Activated naive CD4-positive, alpha-beta T cell treated with anti-CD3 and anti-CD28 coated beads, Interleukin-2, amount 10 ng/mL, durations not matched to agents 7 days and 5 days (primary cell): Measurements from ENCODE around the gene TTLL8.

Experiments used
- CTCF ChIA-PET: fragments of 350-600 bp; sonication (Branson Sonifier 250); formaldehyde crosslinking; loops from one replicate; lab custom pipeline; 2021; ENCODE audit warnings: antibody characterized with exemption; lab: Charles Lee
- DNase-seq: peaks from one replicate; pipeline ENCODE4 v3.0.0-alpha.2; 2020
- H3K27ac Mint-ChIP-seq: one replicate; pipeline ENCODE4 v1.8.0; 2021; ENCODE audit warnings: mild to moderate bottlenecking, moderate library complexity, mixed read lengths
- H3K27me3 Mint-ChIP-seq: one replicate; pipeline ENCODE4 v1.8.0; 2021; ENCODE audit warnings: mild to moderate bottlenecking, mixed read lengths
- H3K36me3 Mint-ChIP-seq: one replicate; pipeline ENCODE4 v1.8.0; 2021; ENCODE audit warnings: mixed read lengths
- H3K4me1 Mint-ChIP-seq: one replicate; pipeline ENCODE4 v1.8.0; 2021; ENCODE audit warnings: mixed read lengths
- H3K4me3 Mint-ChIP-seq: one replicate; pipeline ENCODE4 v1.8.0; 2021; ENCODE audit warnings: mild to moderate bottlenecking, moderate library complexity, mixed read lengths
- H3K9me3 Mint-ChIP-seq: one replicate; pipeline ENCODE4 v1.8.0; 2021; ENCODE audit warnings: mixed read lengths

TTLL8 gene

GRCh38 chr22:50061824-50062355 is 3.8 kb upstream of the TTLL8 start:
- no peak for DNase-seq
- Mint-ChIP-seq H3K27ac (no peak overlapping the region), H3K9me3 (no peaks in the 10 kb centered on the region), H3K4me3 (no peak overlapping the region), H3K4me1 (no peaks in the 10 kb centered on the region), H3K27me3 (peaks cover 39% of the 10 kb centered on the region), H3K36me3 (no peaks in the 10 kb centered on the region)
- CTCF ChIA-PET = no interaction called here

GRCh38 chr22:50061141-50061823 is 3.2 kb upstream of the TTLL8 start:
- Mint-ChIP-seq H3K36me3 (no peaks in the 10 kb centered on the region), H3K4me1 (no peaks in the 10 kb centered on the region), H3K4me3 (no peak overlapping the region), H3K9me3 (no peaks in the 10 kb centered on the region), H3K27me3 (peaks cover 45% of the 10 kb centered on the region), H3K27ac (no peak overlapping the region)
- no peak for DNase-seq
- CTCF ChIA-PET = no interaction called here

- H3K4me1 Mint-ChIP-seq = no peaks in the 10 kb centered on the region
- CTCF ChIA-PET = no interaction called here
- H3K4me3 Mint-ChIP-seq = no peak overlapping the region
- no peaks in the 10 kb centered on the region for H3K36me3 Mint-ChIP-seq
- no peak overlapping the region for H3K27ac Mint-ChIP-seq
- H3K9me3 Mint-ChIP-seq = no peaks in the 10 kb centered on the region
- peaks cover 52% of the 10 kb centered on the region for H3K27me3 Mint-ChIP-seq
- no peak for DNase-seq
These were observed 2.5 kb upstream of the TTLL8 start for GRCh38 chr22:50060441-50061140.

GRCh38 chr22:50059881-50060262 is 1.8 kb upstream of the TTLL8 start:
- no peaks in the 10 kb centered on the region for H3K4me1 Mint-ChIP-seq
- H3K27me3 Mint-ChIP-seq = peaks cover 59% of the 10 kb centered on the region
- DNase-seq = no peak
- no peak overlapping the region for H3K4me3 Mint-ChIP-seq
- CTCF ChIA-PET = no interaction called here
- H3K27ac Mint-ChIP-seq = no peak overlapping the region
- H3K36me3 Mint-ChIP-seq = no peaks in the 10 kb centered on the region
- H3K9me3 Mint-ChIP-seq = no peaks in the 10 kb centered on the region

GRCh38 chr22:50058906-50059880 is 1.1 kb upstream of the TTLL8 start:
- H3K4me1 Mint-ChIP-seq = no peaks in the 10 kb centered on the region

GRCh38 chr22:50057278-50058060 is 629 bp downstream of the TTLL8 start:
- no peaks in the 10 kb centered on the region for H3K4me1 Mint-ChIP-seq
- peaks cover 68% of the 10 kb centered on the region for H3K27me3 Mint-ChIP-seq
- CTCF ChIA-PET = no interaction called here
- no peak for DNase-seq
- H3K36me3 Mint-ChIP-seq = no peaks in the 10 kb centered on the region
- no peak overlapping the region for H3K4me3 Mint-ChIP-seq
- H3K27ac Mint-ChIP-seq = no peak overlapping the region
- peaks cover 7% of the 10 kb centered on the region for H3K9me3 Mint-ChIP-seq

More at GRCh38 chr22:50058906-50059880, 1.1 kb upstream of the TTLL8 start:
- Mint-ChIP-seq H3K27me3 (peaks cover 64% of the 10 kb centered on the region), H3K4me3 (no peak overlapping the region), H3K9me3 (no peaks in the 10 kb centered on the region), H3K27ac (no peak overlapping the region), H3K36me3 (no peaks in the 10 kb centered on the region)
- no peak for DNase-seq
- CTCF ChIA-PET = no interaction called here

GRCh38 chr22:50056214-50056972 is 1.7 kb downstream of the TTLL8 start:
- Mint-ChIP-seq H3K4me3 (no peak overlapping the region), H3K27me3 (peaks cover 65% of the 10 kb centered on the region), H3K27ac (peak overlapping the region; percentile 28), H3K4me1 (no peaks in the 10 kb centered on the region), H3K9me3 (peaks cover 7% of the 10 kb centered on the region), H3K36me3 (no peaks in the 10 kb centered on the region)
- no peak for DNase-seq
- CTCF ChIA-PET = no interaction called here

GRCh38 chr22:50053861-50054260 is 4.2 kb downstream of the TTLL8 start:
- no peaks in the 10 kb centered on the region for H3K4me1 Mint-ChIP-seq
- no peak for DNase-seq
- no peaks in the 10 kb centered on the region for H3K36me3 Mint-ChIP-seq
- peaks cover 7% of the 10 kb centered on the region for H3K9me3 Mint-ChIP-seq
- H3K27me3 Mint-ChIP-seq = peaks cover 42% of the 10 kb centered on the region
- CTCF ChIA-PET = no interaction called here
- H3K4me3 Mint-ChIP-seq = no peak overlapping the region
- H3K27ac Mint-ChIP-seq = no peak overlapping the region

GRCh38 chr22:50051930-50052329 is 6.2 kb downstream of the TTLL8 start:
- no peak overlapping the region for H3K27ac Mint-ChIP-seq
- H3K36me3 Mint-ChIP-seq = no peaks in the 10 kb centered on the region
- H3K4me3 Mint-ChIP-seq = no peak overlapping the region
- DNase-seq = no peak
- peaks cover 7% of the 10 kb centered on the region for H3K9me3 Mint-ChIP-seq
- H3K4me1 Mint-ChIP-seq = no peaks in the 10 kb centered on the region
- CTCF ChIA-PET = no interaction called here
- H3K27me3 Mint-ChIP-seq = peaks cover 29% of the 10 kb centered on the region

- no peak for DNase-seq
- peaks cover 7% of the 10 kb centered on the region for H3K9me3 Mint-ChIP-seq
- peaks cover 4% of the 10 kb centered on the region for H3K4me1 Mint-ChIP-seq
- CTCF ChIA-PET = no interaction called here
- no peak overlapping the region for H3K4me3 Mint-ChIP-seq
- no peaks in the 10 kb centered on the region for H3K36me3 Mint-ChIP-seq
- no peak overlapping the region for H3K27ac Mint-ChIP-seq
- H3K27me3 Mint-ChIP-seq = peaks cover 21% of the 10 kb centered on the region
These were observed 8.6 kb downstream of the TTLL8 start for GRCh38 chr22:50049299-50050195.

- Mint-ChIP-seq H3K4me3 (no peak overlapping the region), H3K36me3 (no peaks in the 10 kb centered on the region), H3K27me3 (peaks cover 22% of the 10 kb centered on the region), H3K4me1 (peaks cover 6% of the 10 kb centered on the region), H3K9me3 (peaks cover 6% of the 10 kb centered on the region), H3K27ac (no peak overlapping the region)
- no peak for DNase-seq
- CTCF ChIA-PET = no interaction called here
These were observed 9.3 kb downstream of the TTLL8 start for GRCh38 chr22:50048836-50049235.

- Mint-ChIP-seq H3K27ac (no peak overlapping the region), H3K36me3 (no peaks in the 10 kb centered on the region), H3K4me3 (no peak overlapping the region), H3K9me3 (peaks cover 1% of the 10 kb centered on the region), H3K27me3 (peaks cover 26% of the 10 kb centered on the region), H3K4me1 (peaks cover 6% of the 10 kb centered on the region)
- CTCF ChIA-PET = no interaction called here
- DNase-seq = no peak
These were observed 9.9 kb downstream of the TTLL8 start for GRCh38 chr22:50048061-50048765.
